ENCODE data around the gene MTUS2.

MTUS2 gene

GRCh38 chr13:29483623-29484022 is 663.5 kb downstream of the MTUS2 start:
- H3K9me3 ChIP-seq (ENCODE audit: control insufficient read depth, insufficient read depth, low read depth, low read length) = no peaks in the 10 kb centered on the region
- H3K27ac ChIP-seq (ENCODE audit: low read depth, low read length) = no peak overlapping the region
- no peaks in the 10 kb centered on the region for H3K36me3 ChIP-seq (ENCODE audit: control insufficient read depth, insufficient read depth, low read length)
- H3K4me1 ChIP-seq (ENCODE audit: control insufficient read depth, insufficient read depth, low read length) = peaks cover 25% of the 10 kb centered on the region
- H3K4me3 ChIP-seq (ENCODE audit: low read depth, low read length) = no peak overlapping the region
- no peak overlapping the region for H3K9ac ChIP-seq (ENCODE audit: low read length)
- H3K27me3 ChIP-seq (ENCODE audit: control insufficient read depth, insufficient read depth, low read length) = no peaks in the 10 kb centered on the region

- H3K27ac ChIP-seq (ENCODE audit: low read depth, low read length) = no peak overlapping the region
- peaks cover 25% of the 10 kb centered on the region for H3K4me1 ChIP-seq (ENCODE audit: control insufficient read depth, insufficient read depth, low read length)
- H3K9ac ChIP-seq (ENCODE audit: low read length) = no peak overlapping the region
- H3K27me3 ChIP-seq (ENCODE audit: control insufficient read depth, insufficient read depth, low read length) = no peaks in the 10 kb centered on the region
- no peaks in the 10 kb centered on the region for H3K9me3 ChIP-seq (ENCODE audit: control insufficient read depth, insufficient read depth, low read depth, low read length)
- no peaks in the 10 kb centered on the region for H3K36me3 ChIP-seq (ENCODE audit: control insufficient read depth, insufficient read depth, low read length)
- H3K4me3 ChIP-seq (ENCODE audit: low read depth, low read length) = no peak overlapping the region
Observed at GRCh38 chr13:29484236-29484635, 664.1 kb downstream of the MTUS2 start.

GRCh38 chr13:29484796-29485195 is 664.7 kb downstream of the MTUS2 start:
- H3K4me3 ChIP-seq (ENCODE audit: low read depth, low read length) = no peak overlapping the region
- H3K4me1 ChIP-seq (ENCODE audit: control insufficient read depth, insufficient read depth, low read length) = peaks cover 25% of the 10 kb centered on the region

GRCh38 chr13:29486551-29486950 is 666.4 kb downstream of the MTUS2 start:
- Histone ChIP-seq H3K27me3 (ENCODE audit: control insufficient read depth, insufficient read depth, low read length) (no peaks in the 10 kb centered on the region), H3K4me1 (ENCODE audit: control insufficient read depth, insufficient read depth, low read length) (peaks cover 25% of the 10 kb centered on the region), H3K4me3 (ENCODE audit: low read depth, low read length) (no peak overlapping the region), H3K36me3 (ENCODE audit: control insufficient read depth, insufficient read depth, low read length) (no peaks in the 10 kb centered on the region), H3K9me3 (ENCODE audit: control insufficient read depth, insufficient read depth, low read depth, low read length) (no peaks in the 10 kb centered on the region), H3K27ac (ENCODE audit: low read depth, low read length) (no peak overlapping the region), H3K9ac (ENCODE audit: low read length) (no peak overlapping the region)

More at GRCh38 chr13:29484796-29485195, 664.7 kb downstream of the MTUS2 start:
- Histone ChIP-seq H3K27ac (ENCODE audit: low read depth, low read length) (no peak overlapping the region), H3K27me3 (ENCODE audit: control insufficient read depth, insufficient read depth, low read length) (no peaks in the 10 kb centered on the region), H3K36me3 (ENCODE audit: control insufficient read depth, insufficient read depth, low read length) (no peaks in the 10 kb centered on the region), H3K9me3 (ENCODE audit: control insufficient read depth, insufficient read depth, low read depth, low read length) (no peaks in the 10 kb centered on the region), H3K9ac (ENCODE audit: low read length) (no peak overlapping the region)

- H3K27ac ChIP-seq (ENCODE audit: low read depth, low read length) = no peak overlapping the region
- peaks cover 25% of the 10 kb centered on the region for H3K4me1 ChIP-seq (ENCODE audit: control insufficient read depth, insufficient read depth, low read length)
- no peak overlapping the region for H3K9ac ChIP-seq (ENCODE audit: low read length)
- no peaks in the 10 kb centered on the region for H3K36me3 ChIP-seq (ENCODE audit: control insufficient read depth, insufficient read depth, low read length)
- no peak overlapping the region for H3K4me3 ChIP-seq (ENCODE audit: low read depth, low read length)
- no peaks in the 10 kb centered on the region for H3K9me3 ChIP-seq (ENCODE audit: control insufficient read depth, insufficient read depth, low read depth, low read length)
- no peaks in the 10 kb centered on the region for H3K27me3 ChIP-seq (ENCODE audit: control insufficient read depth, insufficient read depth, low read length)
Observed at GRCh38 chr13:29487466-29488454, 667.6 kb downstream of the MTUS2 start.

- H3K36me3 ChIP-seq (ENCODE audit: control insufficient read depth, insufficient read depth, low read length) = no peaks in the 10 kb centered on the region
- peaks cover 12% of the 10 kb centered on the region for H3K4me1 ChIP-seq (ENCODE audit: control insufficient read depth, insufficient read depth, low read length)
- H3K27ac ChIP-seq (ENCODE audit: low read depth, low read length) = no peak overlapping the region
- H3K9me3 ChIP-seq (ENCODE audit: control insufficient read depth, insufficient read depth, low read depth, low read length) = no peaks in the 10 kb centered on the region
- H3K4me3 ChIP-seq (ENCODE audit: low read depth, low read length) = no peak overlapping the region
- no peaks in the 10 kb centered on the region for H3K27me3 ChIP-seq (ENCODE audit: control insufficient read depth, insufficient read depth, low read length)
- no peak overlapping the region for H3K9ac ChIP-seq (ENCODE audit: low read length)
Observed at GRCh38 chr13:29489650-29490560, 669.8 kb downstream of the MTUS2 start.

- H3K36me3 ChIP-seq (ENCODE audit: control insufficient read depth, insufficient read depth, low read length) = no peaks in the 10 kb centered on the region
- no peaks in the 10 kb centered on the region for H3K27me3 ChIP-seq (ENCODE audit: control insufficient read depth, insufficient read depth, low read length)
- H3K4me3 ChIP-seq (ENCODE audit: low read depth, low read length) = no peak overlapping the region
- peaks cover 12% of the 10 kb centered on the region for H3K4me1 ChIP-seq (ENCODE audit: control insufficient read depth, insufficient read depth, low read length)
- no peak overlapping the region for H3K9ac ChIP-seq (ENCODE audit: low read length)
- no peaks in the 10 kb centered on the region for H3K9me3 ChIP-seq (ENCODE audit: control insufficient read depth, insufficient read depth, low read depth, low read length)
- H3K27ac ChIP-seq (ENCODE audit: low read depth, low read length) = no peak overlapping the region
Observed at GRCh38 chr13:29490561-29490885, 670.4 kb downstream of the MTUS2 start.

GRCh38 chr13:29491248-29491647 is 671.1 kb downstream of the MTUS2 start:
- H3K36me3 ChIP-seq (ENCODE audit: control insufficient read depth, insufficient read depth, low read length) = no peaks in the 10 kb centered on the region
- H3K9ac ChIP-seq (ENCODE audit: low read length) = no peak overlapping the region
- H3K4me1 ChIP-seq (ENCODE audit: control insufficient read depth, insufficient read depth, low read length) = peaks cover 12% of the 10 kb centered on the region
- H3K27ac ChIP-seq (ENCODE audit: low read depth, low read length) = no peak overlapping the region
- no peaks in the 10 kb centered on the region for H3K9me3 ChIP-seq (ENCODE audit: control insufficient read depth, insufficient read depth, low read depth, low read length)
- H3K4me3 ChIP-seq (ENCODE audit: low read depth, low read length) = no peak overlapping the region
- no peaks in the 10 kb centered on the region for H3K27me3 ChIP-seq (ENCODE audit: control insufficient read depth, insufficient read depth, low read length)

- H3K4me3 ChIP-seq (ENCODE audit: low read depth, low read length) = no peak overlapping the region
- H3K27ac ChIP-seq (ENCODE audit: low read depth, low read length) = no peak overlapping the region
- H3K4me1 ChIP-seq (ENCODE audit: control insufficient read depth, insufficient read depth, low read length) = peaks cover 4% of the 10 kb centered on the region; the same call in 1 of the 2 replicates
- H3K27me3 ChIP-seq (ENCODE audit: control insufficient read depth, insufficient read depth, low read length) = no peaks in the 10 kb centered on the region
- H3K36me3 ChIP-seq (ENCODE audit: control insufficient read depth, insufficient read depth, low read length) = no peaks in the 10 kb centered on the region
- H3K9me3 ChIP-seq (ENCODE audit: control insufficient read depth, insufficient read depth, low read depth, low read length) = no peaks in the 10 kb centered on the region
- no peak overlapping the region for H3K9ac ChIP-seq (ENCODE audit: low read length)
Observed at GRCh38 chr13:29493796-29494195, 673.7 kb downstream of the MTUS2 start.

- Histone ChIP-seq H3K27me3 (ENCODE audit: control insufficient read depth, insufficient read depth, low read length) (no peaks in the 10 kb centered on the region), H3K27ac (ENCODE audit: low read depth, low read length) (no peak overlapping the region), H3K4me1 (ENCODE audit: control insufficient read depth, insufficient read depth, low read length) (peaks cover 4% of the 10 kb centered on the region; the same call in 1 of the 2 replicates), H3K4me3 (ENCODE audit: low read depth, low read length) (no peak overlapping the region), H3K9me3 (ENCODE audit: control insufficient read depth, insufficient read depth, low read depth, low read length) (no peaks in the 10 kb centered on the region), H3K36me3 (ENCODE audit: control insufficient read depth, insufficient read depth, low read length) (no peaks in the 10 kb centered on the region), H3K9ac (ENCODE audit: low read length) (no peak overlapping the region)
Observed at GRCh38 chr13:29494520-29494919, 674.4 kb downstream of the MTUS2 start.
